ENCODE data around the gene NOTCH1.
A peak's percentile ranks its signal among the peaks of the same experiment; 100 is the strongest.

NOTCH1 gene

GRCh38 chr9:136569526-136570148 is 23.8 kb upstream of the NOTCH1 start:
- DNase-seq = no peak
- Mint-ChIP-seq H3K9me3 (no peaks in the 10 kb centered on the region), H3K27ac (peak overlapping the region; percentile 10), H3K27me3 (ENCODE audit: low read depth, poor library complexity) (peaks cover 7% of the 10 kb centered on the region), H3K4me1 (peaks cover 88% of the 10 kb centered on the region), H3K36me3 (ENCODE audit: low read depth) (no peaks in the 10 kb centered on the region), H3K4me3 (peak overlapping the region; percentile 23)
- no peak for TF ChIP-seq CTCF (IDR thresholded peaks at IDR 0.05)

DNA sequence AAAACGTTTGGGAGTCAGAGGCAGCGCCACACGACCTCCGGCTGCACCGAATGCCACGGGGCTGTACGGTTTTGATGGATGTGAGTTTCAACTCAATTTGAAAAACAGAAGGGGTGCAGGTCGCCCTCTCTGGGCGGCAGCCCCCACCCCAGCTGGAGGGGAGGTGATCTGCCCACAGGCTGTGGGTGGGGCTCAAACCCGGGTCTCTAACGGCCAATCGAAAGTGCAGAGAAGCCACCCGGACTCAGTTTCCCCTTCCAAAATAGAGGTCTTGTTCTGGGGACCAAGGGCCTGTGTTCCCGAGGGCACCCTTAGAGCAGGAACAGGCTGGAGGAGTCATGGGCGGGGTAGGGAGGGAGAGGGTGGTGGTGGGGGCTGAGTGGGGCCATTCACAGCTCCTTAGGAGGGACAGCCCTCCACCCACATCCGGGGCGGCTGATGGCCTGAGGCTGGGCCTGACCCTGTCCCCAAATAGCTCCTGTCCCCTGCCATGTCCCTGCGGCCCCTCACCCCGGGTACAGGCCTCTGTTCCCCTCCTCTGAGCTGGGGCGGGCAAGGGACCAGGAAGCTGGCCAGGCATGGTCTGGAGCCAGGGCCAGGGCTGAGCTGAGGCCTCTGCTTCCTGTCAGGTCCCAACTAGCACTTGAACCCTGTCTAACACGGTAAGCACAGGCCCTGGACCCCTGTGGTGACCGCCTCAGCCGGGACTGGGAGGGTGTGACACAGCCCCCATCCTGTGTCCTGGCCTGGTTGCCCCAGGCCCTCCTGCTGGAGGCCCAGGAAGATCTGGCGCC is 22.6 kb upstream of the NOTCH1 start:
- peaks cover 80% of the 10 kb centered on the region for H3K4me1 Mint-ChIP-seq
- peak overlapping the region; percentile 71 for H3K27ac Mint-ChIP-seq
- peak; percentile 3 for DNase-seq
- H3K4me3 Mint-ChIP-seq = no peak overlapping the region
- H3K36me3 Mint-ChIP-seq (ENCODE audit: low read depth) = no peaks in the 10 kb centered on the region
- H3K9me3 Mint-ChIP-seq = no peaks in the 10 kb centered on the region
- no peak for TF ChIP-seq CTCF (IDR thresholded peaks at IDR 0.05)
- peaks cover 7% of the 10 kb centered on the region for H3K27me3 Mint-ChIP-seq (ENCODE audit: low read depth, poor library complexity)

DNA sequence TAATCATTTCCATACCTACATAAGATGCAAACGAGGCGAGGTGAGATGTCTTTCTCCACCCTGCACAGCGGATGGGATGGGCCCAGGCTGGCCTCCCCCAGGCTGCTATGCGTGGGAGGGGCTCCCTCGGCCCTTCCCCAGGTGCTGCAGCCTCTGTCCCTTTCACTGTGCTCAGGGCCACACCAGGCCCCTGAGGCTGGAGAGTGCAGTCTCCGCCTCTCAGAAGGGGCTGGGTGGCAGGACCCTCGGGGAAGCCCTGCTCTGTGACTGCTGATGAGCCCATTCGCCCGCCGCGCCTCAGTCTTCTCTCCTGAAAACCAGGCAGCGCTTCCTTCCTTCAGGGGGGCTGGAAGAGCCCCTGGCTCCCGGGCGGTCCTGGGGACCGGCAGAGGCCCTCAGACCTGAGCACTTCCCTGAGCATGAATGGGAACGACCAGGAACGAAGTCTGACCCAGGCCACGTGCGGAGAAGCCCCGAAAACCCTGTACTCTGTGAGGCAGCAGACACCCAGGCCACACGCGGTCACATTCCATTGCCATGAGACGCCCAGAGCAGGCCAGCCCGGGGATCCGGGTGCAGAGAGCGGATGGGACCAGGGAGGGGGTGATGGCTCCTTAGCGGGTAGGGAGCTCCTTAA is 21.9 kb upstream of the NOTCH1 start:
- Mint-ChIP-seq H3K27ac (peak overlapping the region; percentile 71), H3K4me1 (peaks cover 75% of the 10 kb centered on the region), H3K27me3 (ENCODE audit: low read depth, poor library complexity) (peaks cover 7% of the 10 kb centered on the region), H3K36me3 (ENCODE audit: low read depth) (no peaks in the 10 kb centered on the region), H3K4me3 (no peak overlapping the region), H3K9me3 (no peaks in the 10 kb centered on the region)
- DNase-seq = peak; percentile 43
- TF ChIP-seq CTCF (IDR thresholded peaks at IDR 0.05) = no peak

- H3K4me3 Mint-ChIP-seq = no peak overlapping the region
- H3K9me3 Mint-ChIP-seq = no peaks in the 10 kb centered on the region
- no peaks in the 10 kb centered on the region for H3K36me3 Mint-ChIP-seq (ENCODE audit: low read depth)
- peaks cover 69% of the 10 kb centered on the region for H3K4me1 Mint-ChIP-seq
- no peak for TF ChIP-seq CTCF (IDR thresholded peaks at IDR 0.05)
- DNase-seq = peak; percentile 11
- peaks cover 6% of the 10 kb centered on the region for H3K27me3 Mint-ChIP-seq (ENCODE audit: low read depth, poor library complexity)
- no peak overlapping the region for H3K27ac Mint-ChIP-seq
These were observed 21.1 kb upstream of the NOTCH1 start for GRCh38 chr9:136566901-136567300.

DNA sequence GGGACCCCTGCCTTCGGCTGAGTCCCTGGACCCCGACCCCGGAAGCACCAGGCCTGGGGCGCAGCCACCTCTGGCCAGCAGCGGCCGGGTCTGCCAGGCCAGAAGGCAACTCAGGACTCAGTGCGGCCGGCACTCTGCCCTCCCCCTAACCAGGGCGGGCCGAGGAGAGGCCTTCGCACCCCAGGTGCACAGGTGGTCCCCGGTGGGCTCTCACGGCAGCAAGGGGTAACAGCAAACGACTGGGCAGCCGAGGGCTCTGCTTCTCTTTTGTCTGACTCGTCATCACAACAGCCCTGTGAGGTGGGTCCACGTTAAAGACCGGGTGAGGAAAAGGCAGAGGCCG is 20.7 kb upstream of the NOTCH1 start:
- H3K4me1 Mint-ChIP-seq = peaks cover 65% of the 10 kb centered on the region
- H3K4me3 Mint-ChIP-seq = no peak overlapping the region
- H3K27me3 Mint-ChIP-seq (ENCODE audit: low read depth, poor library complexity) = peaks cover 4% of the 10 kb centered on the region
- H3K36me3 Mint-ChIP-seq (ENCODE audit: low read depth) = no peaks in the 10 kb centered on the region
- no peaks in the 10 kb centered on the region for H3K9me3 Mint-ChIP-seq
- DNase-seq = peak; percentile 4
- no peak for TF ChIP-seq CTCF (IDR thresholded peaks at IDR 0.05)
- no peak overlapping the region for H3K27ac Mint-ChIP-seq

Measured in nephron progenitor cell (in vitro differentiated cells).